Endothelial cell of umbilical vein (primary cell): ENCODE data around the gene PRDM8. TPM values are rescaled to one million over a fixed set of nuclear protein-coding genes. Genes with fewer than 3 reads are reported as not detected.

Source experiments
- BruUV-seq: library from RNA; stranded (reverse); fragments of 400-500 nt; replicated peaks from 2 replicates; lab custom pipeline; 2021; lab: Mats Ljungman, UMichigan
- CTCF ChIA-PET: fragments of 300-600, 350-600 bp; sonication (Branson Sonifier 250); formaldehyde crosslinking; loops from one replicate; lab custom pipeline; 2021; ENCODE audit warnings: antibody characterized with exemption, inconsistent platforms; lab: Charles Lee
- POLR2A ChIA-PET: fragments of 300-600, 350-600 bp; sonication (Branson Sonifier 250); formaldehyde crosslinking; loops from one replicate; lab custom pipeline; 2021; ENCODE audit warnings: antibody characterized with exemption, inconsistent platforms; lab: Charles Lee
- DNase-seq: peaks from one replicate; pipeline ENCODE4 v3.0.0-alpha.2; 2011; ENCODE audit warnings: low read depth, low spot score
- FAIRE-seq: peaks from 2 replicates; lab custom pipeline; 2011; peaks lifted over from hg19 to GRCh38; lab: Jason Lieb, UNC
- H2AFZ ChIP-seq: 2 replicates; pipeline ENCODE4 v1.6.0; 2012; ENCODE audit warnings: low read depth, low read length, control low read depth, inconsistent platforms
- H3K27ac ChIP-seq: 2 replicates; pipeline ENCODE4 v1.5.1; 2011; ENCODE audit warnings: low read depth, mild to moderate bottlenecking, control low read depth, low read length, moderate library complexity; ENCODE audit not compliant: insufficient read depth
- H3K27me3 ChIP-seq, 2 experiments: 2 replicates each; pipeline versions ENCODE4 v1.6.0 to v1.6.1; 2011; ENCODE audit warnings: low read length in 2 of 2, mixed read lengths in 1 of 2; ENCODE audit not compliant: control insufficient read depth in 2 of 2, insufficient read depth in 2 of 2
- H3K36me3 ChIP-seq, 2 experiments: 2 replicates in 1 of 2; 3 replicates in 1 of 2; pipeline ENCODE4 v1.5.1; 2011; ENCODE audit warnings: low read length in 2 of 2, mild to moderate bottlenecking in 1 of 2, moderate library complexity in 1 of 2; ENCODE audit not compliant: control insufficient read depth in 2 of 2, insufficient read depth in 2 of 2; ENCODE audit errors: extremely low read depth in 1 of 2
- H3K4me1 ChIP-seq: 3 replicates; pipeline ENCODE4 v1.5.1; 2011; ENCODE audit warnings: mild to moderate bottlenecking, low read length; ENCODE audit not compliant: control insufficient read depth, insufficient read depth; ENCODE audit errors: extremely low read depth
- H3K4me2 ChIP-seq: 2 replicates; pipeline ENCODE4 v1.6.1; 2011; ENCODE audit warnings: low read length, control low read depth, mixed read lengths; ENCODE audit not compliant: insufficient read depth
- H3K4me3 ChIP-seq, 3 experiments: fragments of 200-600 bp in 1 of 3; sonication (generic), shearing (Covaris generic) in 1 of 3; replicated peaks in 1 of 3; 2 replicates each; pipeline ENCODE4 v1.5.1; 2011 to 2016; ENCODE audit warnings: control low read depth in 3 of 3, low read length in 3 of 3, mild to moderate bottlenecking in 2 of 3, inconsistent platforms in 1 of 3, low read depth in 1 of 3, moderate library complexity in 1 of 3; ENCODE audit not compliant: insufficient read depth in 1 of 3
- H3K79me2 ChIP-seq: 2 replicates; pipeline ENCODE4 v1.6.0; 2012; ENCODE audit warnings: low read length, inconsistent platforms; ENCODE audit not compliant: control insufficient read depth, insufficient read depth
- H3K9ac ChIP-seq: replicated peaks from 2 replicates; pipeline ENCODE3; 2011; ENCODE audit warnings: low read length, control low read depth; ENCODE audit not compliant: insufficient read depth; ENCODE audit errors: extremely low read depth
- H3K9me1 ChIP-seq: replicated peaks from 3 replicates; pipeline ENCODE4 v1.6.0; 2011; ENCODE audit warnings: mild to moderate bottlenecking, low read length; ENCODE audit not compliant: control insufficient read depth, insufficient read depth; ENCODE audit errors: extremely low read depth
- H3K9me3 ChIP-seq: replicated peaks from 2 replicates; pipeline ENCODE4 v1.5.1; 2012; ENCODE audit warnings: low read length, inconsistent platforms; ENCODE audit not compliant: control insufficient read depth, insufficient read depth
- H4K20me1 ChIP-seq: replicated peaks from 2 replicates; pipeline ENCODE3; 2011; ENCODE audit warnings: mild to moderate bottlenecking, low read length; ENCODE audit not compliant: control insufficient read depth, insufficient read depth; ENCODE audit errors: extremely low read depth
- EZH2 ChIP-seq: IDR thresholded peaks from 2 replicates; pipeline ENCODE4 v1.6.1; 2012; ENCODE audit warnings: borderline replicate concordance, low read depth, mild to moderate bottlenecking, moderate library complexity, low read length, inconsistent platforms; ENCODE audit not compliant: severe bottlenecking
- FOS ChIP-seq: IDR thresholded peaks from 2 replicates; pipeline ENCODE4 v1.6.1; 2011; ENCODE audit warnings: mild to moderate bottlenecking, low read length, moderate library complexity, borderline replicate concordance; ENCODE audit not compliant: insufficient read depth
- MAX ChIP-seq: IDR thresholded peaks from 2 replicates; pipeline ENCODE4 v1.6.1; 2011; ENCODE audit not compliant: insufficient read depth, insufficient read length
- MYC ChIP-seq: IDR thresholded peaks from one replicate; pipeline ENCODE4 v1.6.1; 2011; ENCODE audit warnings: mild to moderate bottlenecking, low read depth, low read length
- dilution Hi-C: fragments of 300-500 bp; cut with MboI; formaldehyde crosslinking; loops from one replicate; pipeline ENCODE4 v1.15.0; 2019; ENCODE audit warnings: low sequenced_read_pairs; ENCODE audit not compliant: extremely low pct_ligation_motif_present
- intact Hi-C: fragments of 100-400 bp; cut with micrococcal nuclease; formaldehyde crosslinking; loops from one replicate; pipeline ENCODE4 v1.10.0; 2022
- polyA plus RNA-seq, 4 experiments: library from polyadenylated mRNA; depleted of rRNA in 3 of 4; stranded (reverse) in 3 of 4; unstranded in 1 of 4; fragments of >200 nt; gene quantifications; 2 replicates each; pipeline versions ENCODE4 v1.2.1 to v1.2.3, GENCODE V29; 2011 to 2012; ENCODE audit warnings: missing spikeins in 1 of 4
- total RNA-seq: library from RNA; stranded (reverse); gene quantifications from 2 replicates; pipeline ENCODE4 v1.2.3, GENCODE V29; 2021
- TF ChIP-seq, protein P1 (sequence below), 2 donors: IDR thresholded peaks; 1 replicate in 1 of 2; 2 replicates in 1 of 2; pipeline ENCODE4 v1.5.1; 2011; ENCODE audit warnings: low read length in 2 of 2, mild to moderate bottlenecking in 2 of 2, moderate library complexity in 2 of 2, control low read depth in 1 of 2, inconsistent platforms in 1 of 2, low read depth in 1 of 2; ENCODE audit not compliant: insufficient read depth in 1 of 2; ENCODE audit errors: extremely low read depth in 1 of 2

Gene PRDM8
- total and polyA plus RNA-seq, 2 donors (not counting 3 experiments of a cell fraction or from before 2014, with no cell fraction given): 0.28 to 0.82 TPM

DNA sequence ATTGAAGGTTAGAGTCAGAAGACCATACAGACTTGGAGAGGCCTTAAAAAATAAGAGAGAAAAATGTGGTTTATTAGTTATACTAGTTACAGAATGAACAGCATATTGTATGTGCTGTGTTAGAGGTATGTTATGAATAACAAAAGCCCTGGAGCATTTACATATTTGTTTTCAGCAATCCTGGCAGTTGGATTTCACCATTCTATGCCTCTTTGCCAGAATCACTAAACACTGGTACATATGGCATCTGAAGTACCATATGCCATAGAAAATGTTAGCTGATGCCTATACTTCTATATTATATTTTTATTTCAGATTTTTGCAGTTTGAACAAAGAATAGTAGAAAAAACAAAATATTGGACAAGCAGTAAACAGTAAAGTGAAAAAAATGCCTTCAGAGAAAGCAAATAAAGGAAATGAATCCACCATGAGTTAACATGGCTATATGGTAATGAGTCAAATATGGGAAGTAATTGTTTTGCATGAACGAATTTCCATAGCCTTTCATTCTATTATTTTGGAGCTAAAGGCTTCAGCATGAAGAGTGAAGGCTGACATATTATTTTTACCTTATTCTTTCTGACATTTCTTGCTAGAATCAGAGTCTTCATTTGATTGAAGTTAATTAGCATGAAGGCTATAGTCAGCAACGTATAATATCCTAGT, 41.9 kb upstream of the PRDM8 start:
- Histone ChIP-seq H3K9ac (no peak overlapping the region), H3K4me3 (no peak overlapping the region), H3K4me2 (peak overlapping the region; percentile 21), H3K27ac (no peak overlapping the region), H3K36me3 (no peaks in the 10 kb centered on the region), H3K27me3 (no peaks in the 10 kb centered on the region), H3K9me1 (no peaks in the 10 kb centered on the region), H2AFZ (no peak overlapping the region), H3K79me2 (no peaks in the 10 kb centered on the region), H4K20me1 (no peaks in the 10 kb centered on the region), H3K4me1 (peaks cover 3% of the 10 kb centered on the region), H3K9me3 (no peaks in the 10 kb centered on the region)
- TF ChIP-seq FOS (peak; percentile 33), EZH2 (no peak), MYC (no peak), MAX (no peak)
- TF ChIP-seq, protein P1, sequence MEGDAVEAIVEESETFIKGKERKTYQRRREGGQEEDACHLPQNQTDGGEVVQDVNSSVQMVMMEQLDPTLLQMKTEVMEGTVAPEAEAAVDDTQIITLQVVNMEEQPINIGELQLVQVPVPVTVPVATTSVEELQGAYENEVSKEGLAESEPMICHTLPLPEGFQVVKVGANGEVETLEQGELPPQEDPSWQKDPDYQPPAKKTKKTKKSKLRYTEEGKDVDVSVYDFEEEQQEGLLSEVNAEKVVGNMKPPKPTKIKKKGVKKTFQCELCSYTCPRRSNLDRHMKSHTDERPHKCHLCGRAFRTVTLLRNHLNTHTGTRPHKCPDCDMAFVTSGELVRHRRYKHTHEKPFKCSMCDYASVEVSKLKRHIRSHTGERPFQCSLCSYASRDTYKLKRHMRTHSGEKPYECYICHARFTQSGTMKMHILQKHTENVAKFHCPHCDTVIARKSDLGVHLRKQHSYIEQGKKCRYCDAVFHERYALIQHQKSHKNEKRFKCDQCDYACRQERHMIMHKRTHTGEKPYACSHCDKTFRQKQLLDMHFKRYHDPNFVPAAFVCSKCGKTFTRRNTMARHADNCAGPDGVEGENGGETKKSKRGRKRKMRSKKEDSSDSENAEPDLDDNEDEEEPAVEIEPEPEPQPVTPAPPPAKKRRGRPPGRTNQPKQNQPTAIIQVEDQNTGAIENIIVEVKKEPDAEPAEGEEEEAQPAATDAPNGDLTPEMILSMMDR (IDR thresholded peaks at IDR 0.05; ENCODE audit: extremely low read depth in 1 of 2, insufficient read depth in 1 of 2, low read depth in 1 of 2, low read length in 2 of 2): no peak
- intact Hi-C loops (no loop called here), dilution Hi-C loops (no loop called here)
- BruUV-seq: no TSS peak
- FAIRE-seq (peak; percentile 58), DNase-seq (no peak)
- ChIA-PET CTCF (interaction anchor here (1.1 to 1.7 kb wide), 3 partner anchors 8 to 47 kb away, joined by 3 to 5 read pairs (median 3); no protein-coding TSS in a partner anchor), POLR2A (no interaction called here)
